ENCODE results near the gene CELF5.

The CELF5 gene

GRCh38 chr19:3224346-3225168 is at the start of gene CELF5:
Gene CELF5, plus strand, starts transcription at chr19:3224661. Its CDS starts 79 bp downstream, at chr19:3224740.
- peak; percentile 37 for DNase-seq (ENCODE audit: low read depth)

- no peak for DNase-seq (ENCODE audit: low read depth)
These were observed 48.4 kb upstream of the CELF5 start for GRCh38 chr19:3175781-3176714.

GRCh38 chr19:3176715-3177501 is 47.6 kb upstream of the CELF5 start:
- DNase-seq (ENCODE audit: low read depth): peak; percentile 64

- peak; percentile 51 for DNase-seq (ENCODE audit: low read depth)
These were observed 46.0 kb upstream of the CELF5 start, which contains the start of gene S1PR4 for GRCh38 chr19:3178377-3178972. Gene S1PR4, plus strand, starts transcription at chr19:3178769. Its CDS starts 24 bp downstream, at chr19:3178793.

GRCh38 chr19:3178973-3179738 is 45.3 kb upstream of the CELF5 start:
- no peak for DNase-seq (ENCODE audit: low read depth)

- no peak for DNase-seq (ENCODE audit: low read depth)
These were observed 44.6 kb upstream of the CELF5 start for GRCh38 chr19:3179739-3180293.

- DNase-seq (ENCODE audit: low read depth): no peak
These were observed 40.5 kb upstream of the CELF5 start for GRCh38 chr19:3183721-3184641.

- DNase-seq (ENCODE audit: low read depth): peak; percentile 63
These were observed 39.5 kb upstream of the CELF5 start for GRCh38 chr19:3184847-3185460.

GRCh38 chr19:3185461-3186159 is 38.9 kb upstream of the CELF5 start, which contains the start of gene NCLN:
Gene NCLN, plus strand, starts transcription at chr19:3185930. Its CDS starts 101 bp downstream, at chr19:3186031.
- DNase-seq (ENCODE audit: low read depth): peak; percentile 88

GRCh38 chr19:3186160-3186688 is 38.2 kb upstream of the CELF5 start:
- DNase-seq (ENCODE audit: low read depth): no peak

- no peak for DNase-seq (ENCODE audit: low read depth)
These were observed 37.4 kb upstream of the CELF5 start for GRCh38 chr19:3186891-3187661.

GRCh38 chr19:3187662-3188511 is 36.6 kb upstream of the CELF5 start:
- no peak for DNase-seq (ENCODE audit: low read depth)

- DNase-seq (ENCODE audit: low read depth): no peak
These were observed 35.5 kb upstream of the CELF5 start for GRCh38 chr19:3188627-3189596.

GRCh38 chr19:3189702-3190469 is 34.6 kb upstream of the CELF5 start:
- DNase-seq (ENCODE audit: low read depth): no peak
